ENCODE measurements around the gene PARD6G. TPM values are rescaled to one million over a fixed set of nuclear protein-coding genes. Genes with fewer than 3 reads are reported as not detected.

PARD6G gene
- total RNA-seq, 1 donor from 2014 or later: not detected

GRCh38 chr18:80137137-80137536 lies 110.2 kb downstream of the PARD6G start:
- Mint-ChIP-seq H3K4me3 (no peak overlapping the region), H3K27me3 (no peaks in the 10 kb centered on the region), H3K36me3 (ENCODE audit: low read depth) (peaks cover 70% of the 10 kb centered on the region), H3K4me1 (no peaks in the 10 kb centered on the region), H3K27ac (no peak overlapping the region), H3K9me3 (no peaks in the 10 kb centered on the region)
- ATAC-seq (ENCODE audit: low read depth): no peak
- TF ChIP-seq CTCF (IDR thresholded peaks at IDR 0.05): no peak
- POLR2A ChIA-PET: no interaction called here
- intact Hi-C loops (cut with micrococcal nuclease): no loop called here
- CTCF ChIA-PET: interaction anchor here (1.2 kb wide), 1 partner anchor 21 kb away, joined by 3 read pairs; no protein-coding TSS in a partner anchor
- DNase-seq: no peak

GRCh38 chr18:80136679-80137078 lies 110.6 kb downstream of the PARD6G start:
- ATAC-seq (ENCODE audit: low read depth) (no peak), DNase-seq (no peak)
- no peak for TF ChIP-seq CTCF (IDR thresholded peaks at IDR 0.05)
- no peak overlapping the region for H3K4me3 Mint-ChIP-seq
- H3K36me3 Mint-ChIP-seq (ENCODE audit: low read depth): peaks cover 75% of the 10 kb centered on the region
- intact Hi-C loops (cut with micrococcal nuclease): no loop called here
- no peaks in the 10 kb centered on the region for H3K4me1 Mint-ChIP-seq
- CTCF ChIA-PET: interaction anchor here (1.2 kb wide), 1 partner anchor 21 kb away, joined by 3 read pairs; no protein-coding TSS in a partner anchor
- H3K27me3 Mint-ChIP-seq: no peaks in the 10 kb centered on the region
- no peaks in the 10 kb centered on the region for H3K9me3 Mint-ChIP-seq
- H3K27ac Mint-ChIP-seq: no peak overlapping the region
- POLR2A ChIA-PET: no interaction called here

- Mint-ChIP-seq H3K9me3 (no peaks in the 10 kb centered on the region), H3K4me1 (no peaks in the 10 kb centered on the region), H3K4me3 (no peak overlapping the region), H3K27me3 (no peaks in the 10 kb centered on the region), H3K27ac (no peak overlapping the region), H3K36me3 (ENCODE audit: low read depth) (peaks cover 78% of the 10 kb centered on the region)
- ATAC-seq (ENCODE audit: low read depth) (no peak), DNase-seq (no peak)
- intact Hi-C loops (cut with micrococcal nuclease): no loop called here
- POLR2A ChIA-PET: no interaction called here
- no peak for TF ChIP-seq CTCF (IDR thresholded peaks at IDR 0.05)
- CTCF ChIA-PET: no interaction called here
Measured at GRCh38 chr18:80135136-80135535, 112.2 kb downstream of the PARD6G start.

GRCh38 chr18:80133124-80133523 lies 114.2 kb downstream of the PARD6G start:
- H3K36me3 Mint-ChIP-seq (ENCODE audit: low read depth): peaks cover 62% of the 10 kb centered on the region
- CTCF ChIA-PET: no interaction called here
- H3K4me3 Mint-ChIP-seq: no peak overlapping the region
- intact Hi-C loops (cut with micrococcal nuclease): no loop called here
- no peak overlapping the region for H3K27ac Mint-ChIP-seq
- no peaks in the 10 kb centered on the region for H3K27me3 Mint-ChIP-seq
- ATAC-seq (ENCODE audit: low read depth) (no peak), DNase-seq (no peak)
- no peaks in the 10 kb centered on the region for H3K9me3 Mint-ChIP-seq
- H3K4me1 Mint-ChIP-seq: no peaks in the 10 kb centered on the region
- TF ChIP-seq CTCF (IDR thresholded peaks at IDR 0.05): no peak
- POLR2A ChIA-PET: no interaction called here

DNA sequence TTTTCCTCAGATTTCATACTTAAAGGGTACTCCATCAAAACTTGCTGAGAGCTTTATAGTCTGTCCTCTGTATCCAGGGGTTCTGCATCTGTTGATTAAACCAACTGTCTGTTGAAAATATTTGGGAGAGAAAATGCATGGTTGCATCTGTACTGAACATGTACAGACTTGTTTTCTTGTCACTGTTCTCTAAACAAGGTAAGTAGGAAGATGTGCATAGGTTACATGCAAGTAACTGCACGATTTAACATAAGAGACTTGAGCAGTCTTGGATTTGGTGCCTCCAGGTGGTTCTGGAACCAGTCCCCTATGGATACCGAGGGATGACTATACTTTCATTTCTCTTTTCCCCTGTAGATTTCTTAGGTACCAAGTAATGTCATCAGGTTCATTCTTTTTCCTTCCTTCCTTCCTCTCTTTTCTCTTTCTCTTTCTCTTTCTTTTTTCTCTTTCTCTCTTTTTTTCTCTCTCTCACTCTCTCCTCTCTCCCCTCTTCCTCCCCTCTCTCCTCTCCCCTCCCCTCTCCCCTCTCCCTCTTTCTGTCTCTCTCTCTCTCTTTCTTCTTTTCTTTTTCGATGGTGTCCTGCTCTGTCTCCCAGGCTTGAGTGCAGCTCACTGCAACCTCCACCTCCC lies 115.0 kb downstream of the PARD6G start:
- intact Hi-C loops (cut with micrococcal nuclease): no loop called here
- Mint-ChIP-seq H3K4me1 (no peaks in the 10 kb centered on the region), H3K27me3 (no peaks in the 10 kb centered on the region), H3K4me3 (no peak overlapping the region), H3K36me3 (ENCODE audit: low read depth) (peaks cover 60% of the 10 kb centered on the region), H3K9me3 (peaks cover 2% of the 10 kb centered on the region), H3K27ac (no peak overlapping the region)
- DNase-seq (no peak), ATAC-seq (ENCODE audit: low read depth) (no peak)
- ChIA-PET POLR2A (no interaction called here), CTCF (no interaction called here)
- no peak for TF ChIP-seq CTCF (IDR thresholded peaks at IDR 0.05)
